Neuronal stem cell (in vitro differentiated cells): ENCODE results near the gene ZNF17. TPM values are rescaled to one million over a fixed set of nuclear protein-coding genes. Genes with fewer than 3 reads are reported as not detected.

Experiments used
- DNase-seq: peaks from one replicate; pipeline ENCODE4 v3.0.0-alpha.2; 2013; ENCODE audit warnings: low spot score
- H2AFZ ChIP-seq: one replicate; pipeline ENCODE4 v1.6.1; 2013; ENCODE audit warnings: mild to moderate bottlenecking, low read length, inconsistent platforms
- H2AK5ac ChIP-seq: 2 replicates; pipeline ENCODE4 v1.6.1; 2013; ENCODE audit warnings: low read depth, mild to moderate bottlenecking, inconsistent platforms, low read length, moderate library complexity, mixed read lengths
- H2BK120ac ChIP-seq: 2 replicates; pipeline ENCODE4 v1.6.1; 2013; ENCODE audit warnings: low read depth, mild to moderate bottlenecking, inconsistent platforms, low read length, moderate library complexity, mixed read lengths
- H2BK12ac ChIP-seq: one replicate; pipeline ENCODE4 v1.6.1; 2013; ENCODE audit warnings: low read length, inconsistent platforms
- H2BK15ac ChIP-seq: 2 replicates; pipeline ENCODE4 v1.6.1; 2013; ENCODE audit warnings: mild to moderate bottlenecking, low read length, inconsistent platforms, mixed read lengths
- H2BK5ac ChIP-seq: one replicate; pipeline ENCODE4 v1.6.1; 2013; ENCODE audit warnings: inconsistent platforms, mild to moderate bottlenecking, low read length, moderate library complexity
- H3K14ac ChIP-seq: one replicate; pipeline ENCODE4 v1.6.1; 2013; ENCODE audit warnings: low read length, inconsistent platforms
- H3K18ac ChIP-seq: 2 replicates; pipeline ENCODE4 v1.6.1; 2013; ENCODE audit warnings: low read length, inconsistent platforms
- H3K23ac ChIP-seq: 2 replicates; pipeline ENCODE4 v1.6.1; 2013; ENCODE audit warnings: low read depth, mild to moderate bottlenecking, mixed read lengths, low read length, inconsistent platforms; ENCODE audit not compliant: poor library complexity
- H3K27ac ChIP-seq: replicated peaks from 3 replicates; pipeline ENCODE4 v1.5.1; 2013; ENCODE audit warnings: low read length, inconsistent platforms
- H3K27me3 ChIP-seq, 3 experiments: 2 replicates each; pipeline ENCODE4 v1.6.1; 2013; ENCODE audit warnings: low read length in 3 of 3, mild to moderate bottlenecking in 2 of 3, inconsistent platforms in 1 of 3, low read depth in 1 of 3, mixed read lengths in 1 of 3, moderate library complexity in 1 of 3; ENCODE audit not compliant: control insufficient read depth in 3 of 3, insufficient read depth in 3 of 3
- H3K36me3 ChIP-seq, 2 donors: replicated peaks in 1 of 2; 2 replicates each; pipeline ENCODE4 v1.6.1; 2013; ENCODE audit warnings: low read length in 2 of 2; ENCODE audit not compliant: control insufficient read depth in 2 of 2, insufficient read depth in 2 of 2
- H3K4ac ChIP-seq: 2 replicates; pipeline ENCODE4 v1.6.1; 2013; ENCODE audit warnings: inconsistent platforms, mild to moderate bottlenecking, low read length, moderate library complexity
- H3K4me1 ChIP-seq, 2 donors: 1 replicate in 1 of 2; 2 replicates in 1 of 2; pipeline ENCODE4 v1.6.1; 2013; ENCODE audit warnings: low read length in 2 of 2, low read depth in 1 of 2; ENCODE audit not compliant: control insufficient read depth in 2 of 2, insufficient read depth in 1 of 2
- H3K4me2 ChIP-seq: one replicate; pipeline ENCODE4 v1.6.1; 2013; ENCODE audit warnings: mild to moderate bottlenecking, low read length, inconsistent platforms; ENCODE audit not compliant: insufficient read depth, poor library complexity, severe bottlenecking
- H3K4me3 ChIP-seq, 2 donors: 2 replicates each; pipeline ENCODE4 v1.5.1; 2013; ENCODE audit warnings: low read length in 2 of 2, mild to moderate bottlenecking in 2 of 2, inconsistent platforms in 1 of 2, moderate library complexity in 1 of 2
- H3K79me1 ChIP-seq: one replicate; pipeline ENCODE4 v1.6.1; 2013; ENCODE audit warnings: low read depth, mild to moderate bottlenecking, inconsistent platforms, low read length, moderate library complexity
- H3K9ac ChIP-seq: one replicate; pipeline ENCODE4 v1.6.1; 2013; ENCODE audit warnings: mild to moderate bottlenecking, low read depth, low read length, inconsistent platforms; ENCODE audit not compliant: poor library complexity
- H3K9me3 ChIP-seq, 2 donors: replicated peaks in 1 of 2; 2 replicates each; pipeline versions ENCODE3 to v1.6.1; 2013; ENCODE audit warnings: low read length in 2 of 2, mild to moderate bottlenecking in 2 of 2, inconsistent platforms in 1 of 2, low read depth in 1 of 2, mixed read lengths in 1 of 2, moderate library complexity in 1 of 2; ENCODE audit not compliant: control insufficient read depth in 2 of 2, insufficient read depth in 1 of 2
- H4K8ac ChIP-seq: one replicate; pipeline ENCODE4 v1.6.1; 2013; ENCODE audit warnings: low read depth, mild to moderate bottlenecking, inconsistent platforms, low read length, moderate library complexity
- H4K91ac ChIP-seq: one replicate; pipeline ENCODE4 v1.6.1; 2013; ENCODE audit warnings: low read length, low read depth, mild to moderate bottlenecking, inconsistent platforms; ENCODE audit not compliant: poor library complexity
- WGBS, 2 donors: extraction: QIAGEN DNeasy Blood & Tissue Kit; methylation state at CpG; one replicate each; pipeline ENCODE4 v1.1.7; 2013; ENCODE audit warnings: missing lambda C conversion rate in 2 of 2, mixed read lengths in 1 of 2; ENCODE audit not compliant: insufficient read length in 2 of 2, insufficient replicate concordance in 1 of 2; ENCODE audit errors: extremely low coverage in 2 of 2; 5-methylcytosine and 5-hydroxymethylcytosine counted together
- small RNA-seq: library from polyadenylated mRNA; stranded (forward); fragments of <200 nt; extraction: miRNeasy Mini kit (QIAGEN cat#:217004); gene quantifications from one replicate; pipeline ENCODE3, GENCODE V24; 2013; ENCODE audit not compliant: insufficient read depth

ZNF17 gene

GRCh38 chr19:57465680-57466381 lies 54.9 kb downstream of the ZNF17 start:
- peak overlapping the region in 1 of 2 donors; percentile 5 for H3K4me3 ChIP-seq
- H3K23ac ChIP-seq, result no peak overlapping the region
- no peak for DNase-seq
- H4K91ac ChIP-seq, result no peak overlapping the region
- WGBS, 2 donors, result no CpG with 5 or more reads among the region's 5 CpGs
- H2AFZ ChIP-seq, result no peak overlapping the region
- no peak overlapping the region for H2BK15ac ChIP-seq
- no peaks in the 10 kb centered on the region for H3K4me1 ChIP-seq
- H3K79me1 ChIP-seq, result peaks cover 4% of the 10 kb centered on the region
- H3K18ac ChIP-seq, result no peak overlapping the region
- H2BK120ac ChIP-seq, result no peak overlapping the region
- no peak overlapping the region for H4K8ac ChIP-seq
- no peak overlapping the region for H3K4me2 ChIP-seq
- no peak overlapping the region for H3K9ac ChIP-seq
- no peak overlapping the region for H2BK5ac ChIP-seq
- no peak overlapping the region for H3K27ac ChIP-seq
- no peaks in the 10 kb centered on the region for H3K27me3 ChIP-seq
- no peak overlapping the region for H2AK5ac ChIP-seq
- no peak overlapping the region for H3K14ac ChIP-seq
- H3K4ac ChIP-seq, result no peak overlapping the region
- no peak overlapping the region for H2BK12ac ChIP-seq
- H3K9me3 ChIP-seq, result peaks cover 23 to 58% of the 10 kb centered on the region in 2 donors
- H3K36me3 ChIP-seq, result peaks cover 4 to 38% of the 10 kb centered on the region in 2 donors

- H3K9ac ChIP-seq, result no peak overlapping the region
- H3K9me3 ChIP-seq, result peaks cover 24 to 64% of the 10 kb centered on the region in 2 donors
- no peak overlapping the region for H3K4ac ChIP-seq
- H2AK5ac ChIP-seq, result no peak overlapping the region
- peaks cover 4 to 44% of the 10 kb centered on the region in 2 donors for H3K36me3 ChIP-seq
- no peak overlapping the region for H2BK120ac ChIP-seq
- peaks cover 4% of the 10 kb centered on the region for H3K79me1 ChIP-seq
- H2AFZ ChIP-seq, result no peak overlapping the region
- no peak overlapping the region for H3K23ac ChIP-seq
- H2BK5ac ChIP-seq, result no peak overlapping the region
- H4K91ac ChIP-seq, result no peak overlapping the region
- WGBS, 2 donors, result no CpG with 5 or more reads among the region's 5 CpGs
- DNase-seq, result no peak
- H3K27ac ChIP-seq, result no peak overlapping the region
- H3K4me2 ChIP-seq, result no peak overlapping the region
- no peak overlapping the region for H3K18ac ChIP-seq
- H3K27me3 ChIP-seq, result no peaks in the 10 kb centered on the region
- H2BK12ac ChIP-seq, result no peak overlapping the region
- no peak overlapping the region for H3K4me3 ChIP-seq
- no peaks in the 10 kb centered on the region for H3K4me1 ChIP-seq
- H3K14ac ChIP-seq, result no peak overlapping the region
- H4K8ac ChIP-seq, result no peak overlapping the region
- no peak overlapping the region for H2BK15ac ChIP-seq
Measured at GRCh38 chr19:57466489-57466888, 55.5 kb downstream of the ZNF17 start.

Small RNAs within 50 kb of the gene (small RNA-seq; reads per million reads assigned to genes)
- not detected for gene VN1R107P
